Tibial nerve (tissue), 4 donors: ENCODE data around the gene NEDD9.

Experiments used
- EP300 ChIP-seq, 2 donors: sonication (generic); formaldehyde crosslinking; IDR thresholded peaks; one replicate each; pipeline ENCODE4 v1.6.1; 2017; ENCODE audit warnings: antibody characterized with exemption in 2 of 2, mild to moderate bottlenecking in 1 of 2
- POLR2A ChIP-seq, 2 donors: fragments of 450-650 bp; IDR thresholded peaks; one replicate each; pipeline ENCODE4 v1.6.1; 2017; ENCODE audit warnings: antibody characterized with exemption in 2 of 2, mild to moderate bottlenecking in 2 of 2, moderate library complexity in 2 of 2
- TF ChIP-seq, protein P1 (sequence below), 5 experiments: fragments of 200-600 bp in 3 of 5; fragments of 450-650 bp in 2 of 5; sonication (generic) in 3 of 5; IDR thresholded peaks; one replicate each; pipeline ENCODE4 v1.5.1; 2016 to 2019; ENCODE audit warnings: antibody characterized with exemption in 5 of 5, mild to moderate bottlenecking in 3 of 5, moderate library complexity in 2 of 5

DNA sequence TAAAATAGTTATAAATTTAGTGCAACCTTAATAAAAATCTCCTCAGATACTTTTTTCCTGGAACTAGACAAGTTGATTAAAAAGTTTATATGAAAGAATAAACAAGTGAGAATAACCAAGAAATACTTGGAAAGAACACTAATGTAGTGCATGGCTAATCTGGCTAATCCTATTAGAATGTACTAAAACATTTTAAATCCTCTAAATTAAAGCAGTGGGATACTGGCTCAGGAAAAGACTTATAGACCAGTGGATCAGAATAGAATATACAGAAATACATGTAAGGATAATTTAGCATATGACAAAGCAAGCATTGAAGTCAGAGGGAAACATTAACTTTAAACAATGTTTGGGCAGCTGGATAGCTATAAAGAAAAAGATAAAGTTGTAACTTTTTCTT lies 79.9 kb downstream of the NEDD9 start:
- TF ChIP-seq POLR2A (IDR thresholded peaks at IDR 0.05), result no peak
- TF ChIP-seq EP300 (IDR thresholded peaks at IDR 0.05), result no peak
- TF ChIP-seq, protein P1, sequence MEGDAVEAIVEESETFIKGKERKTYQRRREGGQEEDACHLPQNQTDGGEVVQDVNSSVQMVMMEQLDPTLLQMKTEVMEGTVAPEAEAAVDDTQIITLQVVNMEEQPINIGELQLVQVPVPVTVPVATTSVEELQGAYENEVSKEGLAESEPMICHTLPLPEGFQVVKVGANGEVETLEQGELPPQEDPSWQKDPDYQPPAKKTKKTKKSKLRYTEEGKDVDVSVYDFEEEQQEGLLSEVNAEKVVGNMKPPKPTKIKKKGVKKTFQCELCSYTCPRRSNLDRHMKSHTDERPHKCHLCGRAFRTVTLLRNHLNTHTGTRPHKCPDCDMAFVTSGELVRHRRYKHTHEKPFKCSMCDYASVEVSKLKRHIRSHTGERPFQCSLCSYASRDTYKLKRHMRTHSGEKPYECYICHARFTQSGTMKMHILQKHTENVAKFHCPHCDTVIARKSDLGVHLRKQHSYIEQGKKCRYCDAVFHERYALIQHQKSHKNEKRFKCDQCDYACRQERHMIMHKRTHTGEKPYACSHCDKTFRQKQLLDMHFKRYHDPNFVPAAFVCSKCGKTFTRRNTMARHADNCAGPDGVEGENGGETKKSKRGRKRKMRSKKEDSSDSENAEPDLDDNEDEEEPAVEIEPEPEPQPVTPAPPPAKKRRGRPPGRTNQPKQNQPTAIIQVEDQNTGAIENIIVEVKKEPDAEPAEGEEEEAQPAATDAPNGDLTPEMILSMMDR (IDR thresholded peaks at IDR 0.05), result no peak
